Melanocyte of skin (primary cell): ENCODE data around the gene ZNF83. TPM values are rescaled to one million over a fixed set of nuclear protein-coding genes. Genes with fewer than 3 reads are reported as not detected.

Experiments used
- small RNA-seq, 2 donors: library from RNA; depleted of rRNA; stranded (forward); fragments of <200 nt; gene quantifications; one replicate each; pipeline ENCODE3, GENCODE V24; 2012
- total RNA-seq, 2 donors: library from RNA; depleted of rRNA; stranded (reverse); fragments of >200 nt; gene quantifications; 2 replicates each; pipeline ENCODE4 v1.2.3, GENCODE V29; 2012

The ZNF83 gene
- total RNA-seq, result 10 to 100 TPM; 27.6 to 34.1 TPM

DNA sequence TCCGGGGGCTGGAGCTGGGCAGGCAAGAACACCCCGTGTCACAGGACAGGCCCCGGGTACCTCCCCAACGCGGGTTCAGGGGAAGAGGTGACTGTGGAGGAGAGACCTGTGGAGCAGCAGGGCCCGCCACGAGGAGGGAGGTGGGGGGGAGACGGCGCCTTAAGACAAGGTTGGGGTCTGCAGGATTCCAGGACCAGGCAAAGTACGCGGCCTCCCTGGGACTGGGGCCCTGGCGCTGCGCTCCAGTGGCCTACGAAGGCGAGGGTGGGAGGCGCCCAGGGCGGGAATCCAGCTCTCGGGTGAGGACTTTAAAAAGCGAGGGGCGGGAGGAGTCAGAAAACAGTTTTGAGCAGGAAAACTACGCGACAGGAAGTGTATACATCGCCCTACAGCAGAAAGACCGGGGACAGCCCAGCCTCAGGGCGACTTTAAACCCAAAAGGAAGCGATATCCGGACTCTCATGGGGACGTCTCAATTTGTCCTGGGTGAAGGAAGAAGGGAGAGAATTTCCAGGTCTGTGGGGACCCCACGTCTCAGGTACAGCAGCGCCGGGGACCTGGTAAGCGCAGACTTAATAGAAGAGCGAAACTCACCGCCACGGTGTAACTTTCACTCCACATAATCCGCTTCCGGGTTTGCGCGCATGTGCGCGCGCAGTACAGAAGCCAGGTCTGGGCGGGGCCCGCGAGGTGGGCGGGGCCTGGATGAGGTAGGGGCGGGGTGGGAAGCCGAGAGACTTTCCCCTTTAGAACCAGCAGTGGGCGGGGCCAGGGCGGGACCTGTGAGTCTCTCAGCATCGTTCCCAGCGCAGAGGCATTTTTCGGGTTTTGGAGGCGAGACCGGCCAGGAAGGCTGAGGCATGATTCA, at the start of gene ZNF83:
Gene ZNF83, minus strand, starts transcription at position 638 of the 868 bp plus-strand sequence.

DNA sequence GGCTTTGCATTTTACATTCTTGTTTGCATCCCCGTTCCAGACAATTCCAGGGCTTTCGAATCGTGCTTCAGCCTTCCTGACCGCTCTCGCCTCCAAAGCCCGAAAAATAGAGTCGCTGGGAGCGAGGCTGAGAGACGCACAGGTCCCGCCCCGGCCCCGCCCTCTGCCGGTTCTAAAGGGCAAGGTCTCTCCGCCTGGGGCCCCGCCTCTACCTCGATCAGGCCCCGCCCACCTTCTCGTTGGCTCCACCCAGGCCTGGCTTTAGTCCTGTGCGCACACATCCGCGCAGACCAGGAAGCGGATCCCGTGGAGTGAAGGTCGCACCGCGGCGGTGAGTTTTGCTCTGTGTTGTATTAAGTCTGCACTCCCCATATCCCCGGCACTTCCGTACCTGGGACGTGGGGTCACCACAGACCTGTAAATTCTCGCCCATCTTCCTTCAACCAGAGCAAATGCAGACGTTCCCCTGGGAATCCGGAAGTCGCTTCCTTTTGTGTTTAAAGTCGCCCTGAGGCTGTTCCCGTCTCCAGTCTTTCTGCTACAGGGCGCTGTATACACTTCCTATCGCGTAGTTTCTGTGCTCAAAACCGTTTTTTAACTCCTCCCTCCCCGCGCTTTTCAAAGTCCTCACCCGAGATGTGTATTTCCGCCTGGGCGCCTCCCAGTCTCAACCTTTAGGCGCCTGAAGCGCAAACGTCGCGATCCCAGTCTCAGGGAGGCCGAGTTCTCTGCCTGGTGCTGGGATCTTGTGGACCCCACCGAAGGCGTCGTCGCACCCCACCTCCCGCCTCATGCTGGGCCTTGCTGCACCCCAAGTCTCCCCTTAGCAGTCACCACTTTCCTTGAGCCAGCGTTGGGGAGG, 67.9 kb downstream of the ZNF83 start, which contains the start of gene ZNF701:
Gene ZNF701, plus strand, starts transcription at position 288 of the 862 bp plus-strand sequence. CDS start 3,861 bp downstream, outside the sequence.

Small RNA genes within 50 kb of the gene (small RNA-seq; reads per million reads assigned to genes)
- 0 reads per million in 2 donors for gene RPL39P34

Other genes with a start within 250 kb of the ZNF83 start
- gene ZNF528, start 240.5 kb downstream of the ZNF83 start, total RNA-seq, result 10 to 100 TPM in 1 of 2 donors, 1 to 10 TPM in 1; 10.0 to 18.6 TPM
- under 1 TPM in 1 of 2 donors, not detected in 1; under 0.01 TPM for gene ZNF534, start 209.2 kb downstream of the ZNF83 start, total RNA-seq
- gene ZNF578, start 184.8 kb downstream of the ZNF83 start, total RNA-seq, result under 1 TPM; 0.69 to 1.00 TPM
- gene ZNF808, start 110.7 kb downstream of the ZNF83 start, total RNA-seq, result 10 to 100 TPM; 15.8 to 23.6 TPM
- gene ZNF701, start 68.1 kb downstream of the ZNF83 start, total RNA-seq, result 10 to 100 TPM; 12.0 to 12.3 TPM
- 1 to 10 TPM; 6.9 to 8.7 TPM for gene ZNF611, start 96.7 kb upstream of the ZNF83 start, total RNA-seq
- gene ZNF600, start 148.4 kb upstream of the ZNF83 start, total RNA-seq, result 1 to 10 TPM; 4.5 to 5.0 TPM
- gene ZNF28, start 183.3 kb upstream of the ZNF83 start, total RNA-seq, result 10 to 100 TPM; 17.9 to 19.3 TPM
- gene ZNF468, start 219.3 kb upstream of the ZNF83 start, total RNA-seq, result 10 to 100 TPM; 22.6 to 22.7 TPM